ENCODE data around the gene RNPEP.

- TF ChIP-seq, protein P1, sequence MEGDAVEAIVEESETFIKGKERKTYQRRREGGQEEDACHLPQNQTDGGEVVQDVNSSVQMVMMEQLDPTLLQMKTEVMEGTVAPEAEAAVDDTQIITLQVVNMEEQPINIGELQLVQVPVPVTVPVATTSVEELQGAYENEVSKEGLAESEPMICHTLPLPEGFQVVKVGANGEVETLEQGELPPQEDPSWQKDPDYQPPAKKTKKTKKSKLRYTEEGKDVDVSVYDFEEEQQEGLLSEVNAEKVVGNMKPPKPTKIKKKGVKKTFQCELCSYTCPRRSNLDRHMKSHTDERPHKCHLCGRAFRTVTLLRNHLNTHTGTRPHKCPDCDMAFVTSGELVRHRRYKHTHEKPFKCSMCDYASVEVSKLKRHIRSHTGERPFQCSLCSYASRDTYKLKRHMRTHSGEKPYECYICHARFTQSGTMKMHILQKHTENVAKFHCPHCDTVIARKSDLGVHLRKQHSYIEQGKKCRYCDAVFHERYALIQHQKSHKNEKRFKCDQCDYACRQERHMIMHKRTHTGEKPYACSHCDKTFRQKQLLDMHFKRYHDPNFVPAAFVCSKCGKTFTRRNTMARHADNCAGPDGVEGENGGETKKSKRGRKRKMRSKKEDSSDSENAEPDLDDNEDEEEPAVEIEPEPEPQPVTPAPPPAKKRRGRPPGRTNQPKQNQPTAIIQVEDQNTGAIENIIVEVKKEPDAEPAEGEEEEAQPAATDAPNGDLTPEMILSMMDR (IDR thresholded peaks at IDR 0.05): no peak
- no peak for TF ChIP-seq POLR2A (IDR thresholded peaks at IDR 0.05)
- TF ChIP-seq POLR2AphosphoS5 (IDR thresholded peaks at IDR 0.05): peak in 1 of 4 donors; percentile 53
- no peak for TF ChIP-seq EP300 (IDR thresholded peaks at IDR 0.05)
Observed at GRCh38 chr1:201933840-201934430, 48.5 kb upstream of the RNPEP start.

Data from sigmoid colon (tissue), 4 donors.